Tongue (tissue), 2 donors: ENCODE measurements around the gene MRM2. TPM values are rescaled to one million over a fixed set of nuclear protein-coding genes. Genes with fewer than 3 reads are reported as not detected.

Experiments
- DNase-seq: peaks from one replicate; pipeline ENCODE4 v3.0.0-alpha.2; 2015
- total RNA-seq: library from RNA; depleted of rRNA; stranded (reverse); fragments of >200 nt; gene quantifications from one replicate; pipeline ENCODE4 v1.2.3, GENCODE V29; 2014

The MRM2 gene
- total RNA-seq, 1 donor from 2014 or later, result 16.6 TPM

DNA sequence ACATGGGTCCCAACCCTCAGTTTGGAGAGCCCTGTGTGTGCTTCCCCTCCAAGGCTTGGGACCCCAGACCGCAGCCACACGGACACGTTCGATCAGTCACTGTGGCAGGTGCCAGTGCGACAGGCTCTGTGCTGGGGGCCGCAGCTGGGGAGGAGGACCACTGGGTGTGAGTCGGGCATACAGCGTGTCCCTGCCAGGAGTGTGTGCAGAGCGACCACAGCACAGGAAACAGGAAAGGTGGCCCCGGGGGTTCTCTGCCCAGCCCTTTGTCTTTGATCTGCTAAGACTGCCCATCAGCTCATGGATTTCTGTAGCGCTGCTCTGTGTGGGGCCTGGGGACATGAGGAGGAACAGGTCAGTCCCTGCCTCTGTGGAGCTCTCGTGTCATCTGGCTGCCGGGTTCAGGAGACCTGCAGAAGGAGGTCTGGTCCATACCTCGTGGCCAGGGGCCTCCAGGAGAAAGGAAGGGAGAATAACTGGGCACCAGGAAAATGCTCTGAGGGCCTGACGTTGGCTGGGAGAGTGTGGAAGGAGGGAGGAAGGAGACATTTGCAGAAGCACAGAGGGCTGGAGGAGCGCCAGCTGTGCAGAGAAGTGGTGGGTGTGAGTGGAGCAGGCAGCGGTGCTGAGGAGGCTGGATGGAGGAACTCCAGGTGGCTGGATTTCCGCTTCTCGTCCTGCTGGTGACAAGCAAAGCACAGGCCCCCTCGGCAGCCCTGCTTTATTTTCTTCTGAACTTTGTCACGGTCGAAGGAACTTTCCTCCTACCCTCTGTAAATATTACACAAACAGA is 4.1 kb upstream of the MRM2 start:
- DNase-seq, result peak; percentile 73

DNA sequence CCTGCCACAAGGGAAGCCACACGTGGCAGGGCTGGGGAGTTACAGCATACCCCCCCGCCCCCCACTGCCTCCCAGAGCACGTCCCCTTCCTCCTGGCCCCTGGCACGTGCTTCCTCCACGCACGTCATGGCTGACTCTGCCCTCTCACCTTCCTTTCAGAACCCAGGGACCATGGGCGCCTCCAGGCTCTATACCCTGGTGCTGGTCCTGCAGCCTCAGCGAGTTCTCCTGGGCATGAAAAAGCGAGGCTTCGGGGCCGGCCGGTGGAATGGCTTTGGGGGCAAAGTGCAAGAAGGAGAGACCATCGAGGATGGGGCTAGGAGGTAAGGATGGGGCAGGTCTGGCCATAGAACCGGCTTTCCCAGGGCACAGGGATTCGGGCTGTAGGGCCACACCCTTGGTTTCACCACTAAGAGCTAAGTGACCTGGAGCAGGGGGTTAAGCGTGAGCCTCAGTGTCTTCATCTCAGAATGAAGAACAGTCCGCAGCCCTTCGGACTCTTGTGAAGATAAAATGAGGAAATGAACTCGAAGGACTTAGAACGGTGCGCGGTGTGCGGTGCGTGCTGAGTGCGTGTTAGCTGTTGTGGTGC is 2.5 kb upstream of the MRM2 start:
- DNase-seq, result no peak

DNA sequence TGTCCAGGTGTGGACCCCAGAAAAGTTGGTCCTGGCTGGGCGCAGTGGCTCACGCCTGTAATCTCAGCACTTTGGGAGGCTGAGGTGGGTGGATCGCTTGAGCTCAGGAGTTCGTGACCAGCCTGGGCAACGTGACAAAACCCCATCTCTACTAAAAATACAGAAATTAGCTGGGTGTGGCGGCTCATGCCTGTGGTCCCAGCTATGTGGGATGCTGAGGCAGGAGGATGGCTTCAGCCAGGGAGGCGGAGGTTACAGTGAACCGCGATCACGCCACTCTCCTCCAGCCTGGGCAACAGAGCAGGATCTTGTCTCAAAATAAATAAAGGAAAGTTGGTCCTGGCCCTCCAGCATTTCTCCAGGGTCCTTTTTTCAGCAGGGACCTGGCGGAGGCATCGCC is 1.5 kb upstream of the MRM2 start:
- no peak for DNase-seq

DNA sequence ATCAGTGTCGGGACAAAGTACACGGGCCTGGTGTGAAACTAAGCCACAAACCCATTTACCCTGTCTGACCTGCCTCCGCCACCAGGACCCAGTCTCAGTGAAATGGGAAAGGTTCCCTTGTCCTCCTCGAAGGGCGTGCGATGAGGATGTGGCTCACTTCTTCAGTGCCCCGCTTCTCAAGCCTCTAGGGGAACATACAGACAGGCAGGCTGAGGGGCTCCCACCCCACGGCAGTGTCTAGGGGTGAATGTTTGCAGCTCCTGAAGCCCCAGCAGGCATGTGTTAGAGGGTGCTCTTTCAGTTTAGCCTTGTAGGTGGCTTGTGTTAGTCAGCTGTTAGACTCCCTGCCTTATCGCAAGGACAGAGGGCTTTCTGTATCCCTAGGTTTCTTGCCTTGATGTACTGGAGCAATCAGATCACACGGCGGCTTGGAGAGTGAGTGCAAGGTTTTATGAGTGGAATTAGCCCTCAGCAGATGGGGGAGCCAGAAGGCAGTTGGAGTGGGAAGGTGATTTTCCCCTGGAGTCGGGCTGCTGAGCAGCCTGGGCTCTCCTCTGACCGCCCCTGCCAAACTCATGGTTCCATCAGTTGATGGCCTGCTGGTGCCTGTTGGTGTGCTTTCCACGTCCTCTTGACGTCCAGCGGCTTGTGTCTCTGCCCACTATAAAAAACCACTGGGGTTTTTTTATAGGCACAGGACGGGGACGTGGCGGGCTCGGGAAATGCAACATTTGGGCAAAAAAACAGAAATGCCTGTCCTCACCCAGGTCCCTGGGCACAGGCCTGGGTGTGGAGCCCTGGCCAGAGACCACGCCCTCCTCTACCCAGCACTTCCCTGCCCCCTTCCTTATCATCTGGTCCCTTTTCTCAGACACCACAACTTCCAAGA is 780 bp upstream of the MRM2 start:
- DNase-seq, result no peak

DNA sequence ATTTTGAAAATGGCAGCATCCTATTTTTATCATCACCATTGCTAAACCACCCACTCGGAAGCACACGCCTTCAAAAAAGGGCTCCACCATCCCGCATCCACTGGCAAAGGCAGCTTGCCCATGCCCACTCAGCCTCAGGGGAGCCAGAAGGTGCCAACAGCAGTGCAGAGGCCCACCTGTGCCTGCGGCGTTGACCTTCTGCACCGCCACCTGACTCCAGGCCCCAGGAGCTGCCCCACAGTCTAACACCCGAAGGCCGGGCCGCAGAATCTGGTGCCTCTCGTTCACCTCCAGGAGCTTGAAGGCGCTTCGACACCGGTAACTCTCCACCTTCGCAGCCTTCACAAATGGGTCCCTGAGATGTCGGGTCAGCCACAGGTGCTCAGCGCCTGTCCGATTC is 2.8 kb downstream of the MRM2 start:
- no peak for DNase-seq

DNA sequence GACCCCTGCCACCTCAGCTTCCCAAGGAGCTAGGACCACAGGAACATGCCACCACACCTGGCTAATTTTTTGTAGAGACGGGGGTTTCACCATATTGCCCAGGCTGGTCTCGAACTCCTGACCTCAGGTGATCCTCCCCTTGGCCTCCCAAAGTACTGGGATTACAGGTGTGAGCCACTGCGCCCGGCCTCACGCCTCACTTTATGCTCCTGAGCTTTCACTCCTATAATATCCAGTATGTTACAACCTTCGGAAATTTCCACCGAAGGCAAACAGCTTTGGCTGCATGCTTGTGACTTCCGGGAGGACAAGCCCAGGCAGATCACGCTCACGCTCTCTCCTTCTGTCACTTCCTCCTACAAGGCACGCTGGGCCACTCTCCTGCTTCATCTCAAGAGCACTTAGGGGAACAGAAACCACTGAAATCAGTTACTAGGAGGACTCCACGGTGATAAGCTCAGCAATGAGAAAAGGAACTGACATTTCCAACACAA is 4.8 kb downstream of the MRM2 start:
- DNase-seq, result no peak

DNA sequence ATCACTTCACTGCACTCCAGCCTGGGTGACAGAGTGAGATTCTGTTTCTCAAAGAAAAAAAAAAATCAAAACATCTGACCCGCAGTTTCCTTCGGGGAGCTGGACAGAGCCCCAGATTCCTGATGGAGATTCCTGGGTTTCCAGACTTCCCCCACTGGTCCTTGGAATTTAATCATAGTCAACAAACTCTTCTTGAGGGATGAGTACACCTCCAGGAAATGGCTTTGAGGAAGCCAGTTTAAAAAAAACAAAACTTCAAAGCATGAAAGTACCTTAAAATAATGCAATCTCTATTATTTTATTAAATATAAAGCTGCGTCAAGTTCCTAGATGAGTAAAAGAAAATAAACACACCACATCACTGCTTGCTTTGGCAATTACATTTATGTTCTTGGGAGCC is 8.1 kb downstream of the MRM2 start:
- no peak for DNase-seq

DNA sequence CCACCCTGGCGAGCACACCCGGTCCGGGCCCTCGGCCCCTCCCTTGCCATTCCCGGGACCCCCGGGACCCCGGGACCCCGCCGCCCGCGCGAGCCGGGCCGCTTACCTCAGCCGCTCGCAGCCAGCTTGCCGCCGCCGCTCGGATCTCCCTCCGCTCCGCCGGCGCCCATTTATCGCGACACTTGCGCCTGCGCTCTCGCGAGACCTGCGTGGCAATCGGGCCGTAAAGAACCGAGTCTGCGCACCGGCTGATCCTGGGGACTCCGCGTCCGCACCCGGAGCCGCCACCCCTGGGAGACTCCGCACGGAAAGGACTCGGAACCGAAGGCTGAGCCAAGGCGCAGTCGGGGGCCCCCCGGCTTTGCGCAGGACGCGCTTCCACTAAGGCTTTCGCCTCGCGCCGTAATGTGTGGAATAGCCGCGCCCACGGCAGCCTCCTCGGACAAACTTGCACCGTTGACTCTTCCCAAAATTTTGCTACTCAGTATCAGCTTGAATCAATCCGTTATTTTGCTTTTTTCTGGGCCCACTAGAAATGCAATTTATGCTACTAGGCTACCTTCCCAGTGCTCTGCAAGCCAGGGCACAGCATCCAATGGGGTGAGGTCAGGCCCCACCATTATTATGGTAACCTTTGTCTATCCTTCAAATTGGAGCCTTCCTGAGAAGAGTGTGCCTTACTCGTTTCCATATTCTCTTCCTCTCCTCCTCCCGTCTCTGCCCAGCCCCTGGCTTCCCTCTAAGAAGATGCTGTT is 9.1 kb downstream of the MRM2 start, which contains the start of gene MAD1L1:
Gene MAD1L1 (minus strand): TSS at position 180 of the 755 bp plus-strand sequence. CDS start 2,812 bp downstream, outside the sequence.
- DNase-seq, result peak; percentile 96

DNA sequence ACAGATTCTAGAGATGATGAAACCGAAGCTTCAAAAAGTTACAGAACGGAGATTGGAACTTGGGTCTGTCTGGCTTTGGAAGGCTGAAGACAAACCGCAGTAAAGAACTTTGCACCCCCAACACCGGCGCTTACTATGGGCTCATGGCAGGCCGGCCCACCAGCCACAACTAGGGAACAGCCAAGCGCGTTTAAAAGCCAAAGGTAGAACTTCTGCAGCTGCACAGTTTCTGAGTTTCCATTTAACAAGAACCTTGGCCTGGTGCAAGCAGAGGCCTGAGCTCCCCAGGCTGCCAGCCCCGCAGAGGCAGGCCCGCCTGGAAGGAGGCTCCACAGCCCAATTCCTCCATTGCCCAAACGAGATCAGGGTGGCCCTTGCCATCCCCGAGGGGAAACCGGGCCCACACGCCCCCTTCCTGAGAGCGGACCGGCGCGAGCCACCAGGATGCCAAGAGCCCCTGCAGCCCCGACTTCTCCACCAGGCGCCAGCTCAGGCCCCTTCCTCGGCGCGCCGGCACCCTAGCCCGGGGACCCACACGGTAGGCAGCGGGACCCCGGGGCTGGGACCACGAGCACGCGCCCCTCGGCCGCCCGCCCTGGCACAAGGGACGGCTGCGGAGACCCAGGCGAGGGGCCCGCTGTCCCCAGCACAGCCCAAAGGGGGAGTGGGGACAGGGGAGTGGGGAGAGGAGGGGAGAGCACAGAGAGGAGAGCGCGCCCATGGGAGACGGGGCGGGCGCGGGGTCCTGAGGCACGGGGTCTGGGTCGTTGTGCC is 9.8 kb downstream of the MRM2 start:
- DNase-seq, result no peak

DNA sequence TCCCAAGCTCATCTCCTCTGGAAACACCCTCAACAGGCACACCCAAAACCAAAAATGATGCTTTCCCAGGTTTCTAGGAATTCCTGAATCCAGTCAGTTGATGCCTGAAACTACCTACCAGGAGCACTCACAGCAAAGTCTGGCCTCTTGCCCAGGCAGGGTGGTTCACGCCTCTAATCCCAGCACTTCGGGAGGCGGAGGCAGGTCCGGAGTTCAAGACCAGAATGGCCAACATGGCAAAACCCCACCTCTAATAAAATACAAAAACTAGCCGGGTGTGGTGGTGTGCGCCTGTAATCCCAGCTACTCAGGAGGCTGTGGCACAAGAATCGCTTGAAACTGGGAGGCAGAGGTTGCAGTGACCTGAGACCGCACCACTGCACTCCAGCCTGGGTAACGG is 11.1 kb downstream of the MRM2 start:
- DNase-seq, result no peak

DNA sequence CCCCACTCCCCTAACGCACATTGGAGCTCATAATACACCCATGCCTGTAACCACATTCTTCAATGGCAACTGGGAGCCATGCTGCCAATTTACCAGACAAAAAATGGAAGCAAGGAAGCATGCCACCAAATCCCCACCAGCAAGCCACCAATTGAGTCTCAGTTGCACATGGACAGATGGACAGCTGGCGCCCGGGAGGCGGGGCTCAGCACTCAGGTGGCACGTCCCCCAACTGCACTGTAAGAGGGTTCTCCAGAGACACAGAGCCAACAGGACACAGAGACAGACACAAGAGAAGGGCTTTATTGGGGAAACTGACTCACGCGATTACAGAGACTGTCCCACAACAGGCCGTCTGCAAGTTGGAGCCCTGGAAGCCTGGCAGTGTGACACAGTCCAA is 11.8 kb downstream of the MRM2 start:
- no peak for DNase-seq

DNA sequence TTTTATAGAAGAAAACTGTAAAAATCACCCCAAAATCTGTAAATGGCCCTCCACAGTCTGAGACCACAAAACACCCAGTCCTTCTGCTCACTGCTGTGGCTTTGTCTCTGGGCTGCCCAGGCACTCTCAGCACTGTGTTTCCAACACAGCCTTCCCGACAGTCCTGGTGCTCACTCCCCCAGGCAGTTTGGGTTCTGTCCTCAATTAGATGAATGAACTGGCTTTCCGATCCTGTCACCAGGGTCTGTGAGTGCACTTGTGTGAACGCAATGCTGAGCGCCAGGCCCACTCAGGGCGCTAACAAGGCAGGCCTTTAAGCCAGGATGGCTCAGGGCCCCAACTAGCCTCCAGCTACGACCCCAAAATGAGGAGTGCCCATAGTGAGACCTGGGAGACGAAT is 12.5 kb downstream of the MRM2 start:
- DNase-seq, result no peak

DNA sequence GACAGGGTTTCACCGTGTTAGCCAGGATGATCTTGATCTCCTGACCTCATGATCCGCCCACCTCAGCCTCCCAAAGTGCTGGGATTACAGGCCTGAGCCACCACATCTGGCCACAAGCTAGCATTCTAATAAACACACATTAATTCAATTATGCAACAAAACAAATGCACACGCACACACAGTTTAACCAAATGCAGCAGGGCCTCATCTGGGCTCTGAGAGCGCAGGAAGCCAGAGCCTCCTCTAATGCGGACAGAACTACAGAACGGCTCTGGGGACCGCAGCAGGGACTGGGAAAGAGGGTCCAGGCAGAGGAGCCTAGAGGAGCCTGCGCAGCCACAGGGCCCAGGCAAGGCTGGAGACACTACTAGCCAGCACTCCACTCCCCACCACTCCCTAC is 13.1 kb downstream of the MRM2 start:
- no peak for DNase-seq

DNA sequence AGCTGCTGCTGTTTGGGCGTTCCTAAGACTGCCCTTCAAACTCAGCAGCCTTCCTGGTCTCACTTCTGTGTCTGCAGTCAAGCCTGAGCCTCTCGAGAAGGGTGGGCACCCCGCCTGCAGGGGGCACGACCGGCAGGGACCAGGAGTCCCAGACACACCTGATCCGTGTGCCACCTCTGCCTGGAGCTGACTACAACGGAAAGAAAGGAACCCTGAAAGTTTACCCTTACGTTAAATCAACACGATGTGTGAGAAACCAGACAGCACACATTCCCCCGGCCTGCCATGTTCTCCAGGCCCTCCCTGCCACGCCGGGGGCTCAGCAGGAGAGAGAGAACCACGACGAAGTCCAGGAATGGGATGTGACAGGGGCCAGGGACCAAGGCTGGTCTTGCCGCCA is 14.3 kb downstream of the MRM2 start:
- DNase-seq, result no peak

DNA sequence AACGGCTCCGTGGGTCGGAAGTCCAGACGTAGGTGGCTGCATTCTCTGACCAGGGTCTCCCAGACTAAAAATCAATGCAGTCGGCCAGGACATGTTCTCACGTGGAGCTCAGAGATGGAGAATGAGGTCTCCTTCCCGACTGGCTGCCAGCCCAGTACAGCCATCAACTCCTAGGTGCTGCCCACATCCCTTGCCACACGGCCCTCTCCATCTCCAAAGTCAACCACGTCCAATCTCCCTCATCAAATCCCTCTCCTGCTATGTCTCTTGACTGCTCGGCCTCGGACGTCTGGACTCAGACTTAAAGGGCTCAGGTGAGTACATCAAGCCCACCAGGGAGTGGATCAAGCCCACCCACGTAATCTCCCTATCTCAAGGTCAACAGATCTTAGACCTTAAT is 16.2 kb downstream of the MRM2 start:
- DNase-seq, result no peak

DNA sequence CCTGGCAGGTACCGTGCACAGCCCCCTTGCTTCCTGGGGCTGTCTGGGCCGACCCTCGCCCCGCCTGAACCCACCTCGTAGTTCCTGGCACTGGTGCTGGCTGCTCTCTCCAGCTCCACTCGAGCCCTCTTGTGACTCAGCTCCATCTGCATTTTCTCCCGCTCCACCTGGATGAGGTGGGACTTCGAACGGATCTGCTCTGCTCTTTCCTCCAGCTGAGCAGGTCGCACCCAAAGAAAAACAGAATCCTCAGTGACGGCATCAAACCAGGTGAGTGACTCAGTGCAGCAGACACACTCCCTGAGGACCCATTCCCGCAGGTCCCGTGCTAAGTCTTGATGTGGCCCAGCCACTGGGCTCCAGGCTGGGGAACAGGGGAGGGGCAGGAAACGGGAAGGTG is 16.7 kb downstream of the MRM2 start:
- DNase-seq, result no peak

DNA sequence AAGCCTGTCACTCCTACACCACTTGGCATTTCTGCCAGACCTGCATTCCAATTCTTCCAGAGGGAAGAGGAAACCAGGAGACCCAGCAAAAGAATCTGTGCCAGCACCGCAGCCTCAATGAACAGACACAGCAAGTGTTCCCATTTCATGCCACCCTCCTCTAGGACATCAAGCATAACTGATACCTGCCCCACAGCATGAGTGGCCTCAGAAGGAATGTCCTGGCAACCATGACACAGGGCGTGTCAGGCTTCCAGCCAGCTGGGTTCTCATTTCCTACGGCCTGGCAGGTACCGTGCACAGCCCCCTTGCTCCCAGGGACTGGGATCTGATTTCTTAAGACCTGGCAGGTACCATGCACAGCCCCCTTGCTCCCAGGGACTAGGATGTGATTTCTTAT is 17.1 kb downstream of the MRM2 start:
- no peak for DNase-seq

DNA sequence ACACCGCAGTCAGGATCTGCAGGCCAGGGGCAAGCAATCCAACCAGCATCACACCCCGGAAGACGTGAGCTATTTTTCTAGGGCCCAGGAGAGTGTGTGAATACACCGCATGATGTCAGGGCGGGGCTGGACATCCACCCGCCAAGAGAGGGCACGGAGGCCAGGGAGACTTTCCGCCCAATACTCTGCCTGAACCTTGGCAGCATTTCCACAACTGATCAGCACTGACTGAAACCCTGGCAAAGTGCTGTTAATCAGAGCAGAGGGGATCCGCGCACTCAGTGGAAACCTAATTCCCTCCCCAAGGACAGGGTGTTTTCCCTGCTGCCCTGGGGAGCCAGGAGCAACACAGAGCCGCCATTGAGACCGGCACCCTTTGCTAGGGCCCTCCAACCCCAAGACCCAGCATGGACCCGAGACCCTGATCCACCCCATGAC is 17.5 kb downstream of the MRM2 start:
- DNase-seq, result no peak

DNA sequence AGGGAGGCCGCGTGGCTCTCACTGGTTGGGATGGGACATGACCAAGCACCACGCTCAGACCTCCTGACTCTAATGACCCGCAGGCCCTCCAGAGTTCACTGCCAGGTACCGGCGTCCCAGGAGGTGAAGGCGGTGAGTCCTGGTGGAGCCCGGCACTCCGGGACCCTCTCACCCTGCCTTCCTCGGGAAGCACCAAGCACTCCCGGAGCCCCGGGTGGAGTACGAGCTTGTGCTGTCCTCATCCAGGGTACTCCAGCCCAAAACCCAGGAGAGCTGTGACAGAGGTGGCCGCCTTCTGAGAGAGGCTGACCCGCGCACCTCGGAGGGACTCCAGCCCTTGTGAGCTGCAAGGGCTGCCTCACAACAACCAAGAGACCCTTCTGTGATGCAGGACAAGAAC is 18.7 kb downstream of the MRM2 start:
- no peak for DNase-seq

DNA sequence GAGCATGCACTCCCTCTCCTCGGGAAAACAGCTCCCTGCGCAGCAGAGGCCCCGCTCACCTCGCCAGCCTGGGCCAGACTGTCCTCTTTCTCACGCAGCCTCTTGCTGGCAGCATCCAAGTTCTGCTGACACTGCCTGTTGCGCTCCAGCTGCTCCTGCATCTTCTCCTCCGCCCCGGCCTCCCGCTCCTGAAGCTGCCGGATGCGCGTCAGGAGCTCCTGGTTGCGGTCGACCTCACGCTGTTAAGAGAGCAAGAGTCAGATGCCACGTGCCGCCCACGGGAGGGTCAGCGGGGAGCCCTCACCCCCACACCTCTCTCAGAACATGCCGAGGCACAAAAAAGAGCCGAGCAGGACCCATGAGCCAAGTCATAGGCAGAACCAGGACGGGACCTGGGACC is 19.5 kb downstream of the MRM2 start:
- DNase-seq, result no peak

DNA sequence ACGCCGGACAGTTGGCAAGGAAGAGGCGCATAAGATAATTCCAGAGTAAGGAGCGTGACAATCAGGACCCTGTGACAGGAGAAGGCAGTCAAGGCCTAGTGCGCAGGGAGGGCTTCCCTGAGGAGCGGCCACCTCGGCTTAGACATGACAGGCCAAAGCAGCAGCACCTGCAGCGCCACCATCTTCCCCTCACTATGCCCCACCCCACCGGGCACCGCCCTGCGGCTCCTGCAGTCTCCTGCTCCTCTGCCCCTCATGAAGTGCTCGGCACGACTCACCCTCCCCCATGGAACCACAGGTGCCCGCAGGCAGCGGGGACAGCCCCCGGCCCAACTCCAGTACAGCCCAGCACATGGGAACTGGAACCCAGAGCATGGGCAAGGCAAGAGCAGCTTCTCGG is 21.1 kb downstream of the MRM2 start:
- no peak for DNase-seq
